Mesodermal cell (in vitro differentiated cells): Measurements from ENCODE around the gene PSMA1.
"Not testable (repeated sequence)": the region's sequence is repeated elsewhere in the genome, so short reads cannot be mapped to it uniquely, and the experiment has no call there.

ENCODE experiments used
- H3K27ac ChIP-seq: 2 replicates; pipeline ENCODE4 v1.7.0; 2013; ENCODE audit warnings: mild to moderate bottlenecking, low read depth, low read length, moderate library complexity; ENCODE audit not compliant: severe bottlenecking
- H3K36me3 ChIP-seq: 2 replicates; pipeline ENCODE4 v1.7.1; 2013; ENCODE audit warnings: mild to moderate bottlenecking, low read length, moderate library complexity; ENCODE audit not compliant: control insufficient read depth, insufficient read depth
- H3K4me1 ChIP-seq: one replicate; pipeline ENCODE4 v1.7.1; 2013; ENCODE audit warnings: mild to moderate bottlenecking, low read length; ENCODE audit not compliant: insufficient read depth, control insufficient read depth, poor library complexity, severe bottlenecking
- H3K4me3 ChIP-seq: 2 replicates; pipeline ENCODE4 v1.7.0; 2013; ENCODE audit warnings: low read length, control low read depth, mild to moderate bottlenecking; ENCODE audit not compliant: insufficient read depth, poor library complexity, severe bottlenecking; ENCODE audit errors: extremely low read depth
- H3K9me3 ChIP-seq: 2 replicates; pipeline ENCODE4 v1.7.1; 2013; ENCODE audit warnings: mild to moderate bottlenecking, low read length, moderate library complexity; ENCODE audit not compliant: control insufficient read depth
- WGBS, 2 experiments: methylation state at CpG; one replicate each; pipeline ENCODE4 v1.1.5; 2013; ENCODE audit warnings: missing lambda C conversion rate in 2 of 2; ENCODE audit not compliant: insufficient coverage in 2 of 2; 5-methylcytosine and 5-hydroxymethylcytosine counted together

Gene PSMA1

GRCh38 chr11:14547440-14547839, 27.3 kb upstream of the PSMA1 start:
- no peaks in the 10 kb centered on the region for H3K9me3 ChIP-seq
- no peaks in the 10 kb centered on the region for H3K36me3 ChIP-seq
- 93 to 100% methylated on average over 1 to 2 of the region's 2 CpGs for WGBS, 2 experiments
- no peak overlapping the region for H3K4me3 ChIP-seq
- no peaks in the 10 kb centered on the region for H3K4me1 ChIP-seq
- H3K27ac ChIP-seq = no peak overlapping the region

GRCh38 chr11:14546672-14547071, 26.5 kb upstream of the PSMA1 start:
- H3K36me3 ChIP-seq = no peaks in the 10 kb centered on the region
- H3K4me3 ChIP-seq = no peak overlapping the region
- H3K27ac ChIP-seq = no peak overlapping the region
- no peaks in the 10 kb centered on the region for H3K9me3 ChIP-seq
- H3K4me1 ChIP-seq = no peaks in the 10 kb centered on the region

GRCh38 chr11:14544611-14545010, 24.4 kb upstream of the PSMA1 start:
- H3K27ac ChIP-seq = no peak overlapping the region
- no CpG with 5 or more reads among the region's 3 CpGs for WGBS, 2 experiments
- H3K9me3 ChIP-seq = no peaks in the 10 kb centered on the region
- H3K36me3 ChIP-seq = no peaks in the 10 kb centered on the region
- H3K4me3 ChIP-seq = no peak overlapping the region
- no peaks in the 10 kb centered on the region for H3K4me1 ChIP-seq

- no peaks in the 10 kb centered on the region for H3K36me3 ChIP-seq
- no CpG with 5 or more reads among the region's 1 CpG for WGBS, 2 experiments
- H3K4me1 ChIP-seq = no peaks in the 10 kb centered on the region
These were observed 23.1 kb upstream of the PSMA1 start for GRCh38 chr11:14543260-14543659.

GRCh38 chr11:14542324-14542723, 22.1 kb upstream of the PSMA1 start:
- H3K9me3 ChIP-seq = no peaks in the 10 kb centered on the region
- H3K36me3 ChIP-seq = no peaks in the 10 kb centered on the region
- H3K4me3 ChIP-seq = no peak overlapping the region
- H3K27ac ChIP-seq = no peak overlapping the region
- H3K4me1 ChIP-seq = no peaks in the 10 kb centered on the region

More at GRCh38 chr11:14543260-14543659, 23.1 kb upstream of the PSMA1 start:
- Histone ChIP-seq H3K27ac (no peak overlapping the region), H3K4me3 (no peak overlapping the region), H3K9me3 (no peaks in the 10 kb centered on the region)

GRCh38 chr11:14541192-14541947, 21.2 kb upstream of the PSMA1 start:
- Histone ChIP-seq H3K9me3 (no peaks in the 10 kb centered on the region), H3K27ac (no peak overlapping the region), H3K36me3 (no peaks in the 10 kb centered on the region), H3K4me3 (no peak overlapping the region), H3K4me1 (no peaks in the 10 kb centered on the region)
- WGBS, 2 experiments = 78 to 95% methylated on average over 2 to 3 of the region's 6 CpGs

GRCh38 chr11:14539982-14540421, 19.8 kb upstream of the PSMA1 start:
- Histone ChIP-seq H3K36me3 (no peaks in the 10 kb centered on the region), H3K4me3 (no peak overlapping the region), H3K4me1 (no peaks in the 10 kb centered on the region), H3K9me3 (no peaks in the 10 kb centered on the region), H3K27ac (no peak overlapping the region)
- WGBS, 2 experiments = 83 to 95% methylated on average over 4 of the region's 4 CpGs

- 80% methylated on average over 2 of the region's 3 CpGs; no CpG with 5 or more reads in 1 of the 2 experiments for WGBS, 2 experiments
- Histone ChIP-seq H3K36me3 (no peaks in the 10 kb centered on the region), H3K4me3 (no peak overlapping the region), H3K27ac (no peak overlapping the region), H3K4me1 (no peaks in the 10 kb centered on the region), H3K9me3 (no peaks in the 10 kb centered on the region)
These were observed 18.9 kb upstream of the PSMA1 start for GRCh38 chr11:14538926-14539554.

GRCh38 chr11:14538271-14538925, 18.2 kb upstream of the PSMA1 start:
- H3K27ac ChIP-seq = no peak overlapping the region
- no peaks in the 10 kb centered on the region for H3K9me3 ChIP-seq
- no peaks in the 10 kb centered on the region for H3K4me1 ChIP-seq
- H3K36me3 ChIP-seq = no peaks in the 10 kb centered on the region
- 75 to 87% methylated on average over 2 of the region's 6 CpGs for WGBS, 2 experiments
- H3K4me3 ChIP-seq = no peak overlapping the region

- H3K4me3 ChIP-seq = no peak overlapping the region
- H3K27ac ChIP-seq = no peak overlapping the region
- no peaks in the 10 kb centered on the region for H3K4me1 ChIP-seq
- H3K9me3 ChIP-seq = no peaks in the 10 kb centered on the region
- no peaks in the 10 kb centered on the region for H3K36me3 ChIP-seq
- 20% methylated on average over 1 of the region's 5 CpGs; no CpG with 5 or more reads in 1 of the 2 experiments for WGBS, 2 experiments
These were observed 17.0 kb upstream of the PSMA1 start for GRCh38 chr11:14537134-14537599.

GRCh38 chr11:14535166-14535565, 15.0 kb upstream of the PSMA1 start:
- H3K27ac ChIP-seq, H3K36me3 ChIP-seq, H3K4me1 ChIP-seq, H3K9me3 ChIP-seq, H3K4me3 ChIP-seq: not testable (repeated sequence)
- WGBS, 2 experiments = 77 to 100% methylated on average over 3 of the region's 4 CpGs
